Activated CD8-positive, alpha-beta memory T cell treated with anti-CD3 and anti-CD28 coated beads, Interleukin-2, amount 50 U/mL, for 1 hour (primary cell): ENCODE data around the gene SULT2B1.
"Not testable (repeated sequence)": the region's sequence is repeated elsewhere in the genome, so short reads cannot be mapped to it uniquely, and the experiment has no call there.

Experiments used
- DNase-seq: peaks from one replicate; pipeline ENCODE4 v3.0.0-alpha.2; 2020; ENCODE audit errors: extremely low read depth

The SULT2B1 gene

GRCh38 chr19:48558018-48558684 lies 6.2 kb downstream of the SULT2B1 start:
- DNase-seq: no peak

GRCh38 chr19:48560095-48560530 lies 8.1 kb downstream of the SULT2B1 start:
- no peak for DNase-seq

- DNase-seq: no peak
Measured at GRCh38 chr19:48561412-48561811, 9.4 kb downstream of the SULT2B1 start.

GRCh38 chr19:48565090-48565489 lies 13.1 kb downstream of the SULT2B1 start:
- no peak for DNase-seq

- no peak for DNase-seq
Measured at GRCh38 chr19:48568345-48568886, 16.4 kb downstream of the SULT2B1 start.

- DNase-seq: no peak
Measured at GRCh38 chr19:48569814-48570213, 17.8 kb downstream of the SULT2B1 start.

- no peak for DNase-seq
Measured at GRCh38 chr19:48571378-48572162, 19.6 kb downstream of the SULT2B1 start.

- DNase-seq: no peak
Measured at GRCh38 chr19:48573163-48573505, 21.2 kb downstream of the SULT2B1 start.

- DNase-seq: no peak
Measured at GRCh38 chr19:48575931-48576622, 24.1 kb downstream of the SULT2B1 start.

GRCh38 chr19:48577908-48578307 lies 25.9 kb downstream of the SULT2B1 start:
- not testable (repeated sequence) for DNase-seq

GRCh38 chr19:48578891-48579290 lies 26.9 kb downstream of the SULT2B1 start:
- DNase-seq: no peak

GRCh38 chr19:48582168-48582567 lies 30.2 kb downstream of the SULT2B1 start:
- DNase-seq: no peak

GRCh38 chr19:48587387-48587786 lies 35.4 kb downstream of the SULT2B1 start:
- no peak for DNase-seq

GRCh38 chr19:48588670-48589401 lies 36.9 kb downstream of the SULT2B1 start:
- peak; percentile 63 for DNase-seq

- DNase-seq: no peak
Measured at GRCh38 chr19:48591021-48591420, 39.0 kb downstream of the SULT2B1 start.

- no peak for DNase-seq
Measured at GRCh38 chr19:48595171-48595570, 43.2 kb downstream of the SULT2B1 start.

- no peak for DNase-seq
Measured at GRCh38 chr19:48595833-48596232, 43.9 kb downstream of the SULT2B1 start.

- DNase-seq: no peak
Measured at GRCh38 chr19:48596237-48596636, 44.3 kb downstream of the SULT2B1 start.

- no peak for DNase-seq
Measured at GRCh38 chr19:48596679-48597465, 44.9 kb downstream of the SULT2B1 start.

GRCh38 chr19:48598996-48599700 lies 47.2 kb downstream of the SULT2B1 start:
- DNase-seq: no peak
